Measurements from ENCODE around the gene LIPI. TPM values are rescaled to one million over a fixed set of nuclear protein-coding genes. Genes with fewer than 3 reads are reported as not detected.
"Not testable (repeated sequence)": the region's sequence is repeated elsewhere in the genome, so short reads cannot be mapped to it uniquely, and the experiment has no call there.

Gene LIPI
- total and polyA plus RNA-seq, 4 donors = 0.18 to 0.25 TPM; not detected in 2

- Histone ChIP-seq H3K4me1 (ENCODE audit: control insufficient read depth, insufficient read depth, low read length) (no peaks in the 10 kb centered on the region), H3K4me3 (ENCODE audit: low read depth, low read length) (no peak overlapping the region), H3K27me3 (ENCODE audit: control insufficient read depth, insufficient read depth, low read length) (no peaks in the 10 kb centered on the region), H3K36me3 (ENCODE audit: control insufficient read depth, insufficient read depth, low read length) (peaks cover 10% of the 10 kb centered on the region), H3K27ac (ENCODE audit: low read depth, low read length) (no peak overlapping the region), H3K9me3 (ENCODE audit: control insufficient read depth, insufficient read depth, low read length) (no peaks in the 10 kb centered on the region)
- WGBS (ENCODE audit: insufficient coverage) = 68% methylated on average over 3 of the region's 4 CpGs
- no peak for DNase-seq (ENCODE audit: low read depth in 4 of 6, low spot score in 6 of 6)
Measured at GRCh38 chr21:14096172-14096571, 114.6 kb downstream of the LIPI start.

GRCh38 chr21:14095056-14095455, 115.7 kb downstream of the LIPI start:
- 19% methylated on average over 2 of the region's 2 CpGs for WGBS (ENCODE audit: insufficient coverage)
- H3K4me3 ChIP-seq (ENCODE audit: low read depth, low read length) = no peak overlapping the region
- no peaks in the 10 kb centered on the region for H3K9me3 ChIP-seq (ENCODE audit: control insufficient read depth, insufficient read depth, low read length)
- peaks cover 10% of the 10 kb centered on the region for H3K36me3 ChIP-seq (ENCODE audit: control insufficient read depth, insufficient read depth, low read length)
- H3K27me3 ChIP-seq (ENCODE audit: control insufficient read depth, insufficient read depth, low read length) = no peaks in the 10 kb centered on the region
- no peak overlapping the region for H3K27ac ChIP-seq (ENCODE audit: low read depth, low read length)
- no peaks in the 10 kb centered on the region for H3K4me1 ChIP-seq (ENCODE audit: control insufficient read depth, insufficient read depth, low read length)
- DNase-seq (ENCODE audit: low read depth in 4 of 6, low spot score in 6 of 6) = no peak

- Histone ChIP-seq H3K4me3 (ENCODE audit: low read depth, low read length) (no peak overlapping the region), H3K27me3 (ENCODE audit: control insufficient read depth, insufficient read depth, low read length) (no peaks in the 10 kb centered on the region), H3K9me3 (ENCODE audit: control insufficient read depth, insufficient read depth, low read length) (no peaks in the 10 kb centered on the region), H3K36me3 (ENCODE audit: control insufficient read depth, insufficient read depth, low read length) (peaks cover 8% of the 10 kb centered on the region), H3K27ac (ENCODE audit: low read depth, low read length) (no peak overlapping the region), H3K4me1 (ENCODE audit: control insufficient read depth, insufficient read depth, low read length) (no peaks in the 10 kb centered on the region)
- no peak for DNase-seq (ENCODE audit: low read depth in 4 of 6, low spot score in 6 of 6)
- WGBS (ENCODE audit: insufficient coverage) = 81% methylated on average over 20 of the region's 22 CpGs
Measured at GRCh38 chr21:14092834-14093560, 117.8 kb downstream of the LIPI start.

GRCh38 chr21:14090184-14090583, 120.6 kb downstream of the LIPI start:
- H3K27me3 ChIP-seq (ENCODE audit: control insufficient read depth, insufficient read depth, low read length); H3K4me3 ChIP-seq (ENCODE audit: low read depth, low read length); DNase-seq (ENCODE audit: low read depth in 4 of 6, low spot score in 6 of 6); H3K4me1 ChIP-seq (ENCODE audit: control insufficient read depth, insufficient read depth, low read length); H3K9me3 ChIP-seq (ENCODE audit: control insufficient read depth, insufficient read depth, low read length); H3K27ac ChIP-seq (ENCODE audit: low read depth, low read length): not testable (repeated sequence)
- H3K36me3 ChIP-seq (ENCODE audit: control insufficient read depth, insufficient read depth, low read length) = peaks cover 11% of the 10 kb centered on the region

GRCh38 chr21:14088391-14088790, 122.4 kb downstream of the LIPI start:
- Histone ChIP-seq H3K4me3 (ENCODE audit: low read depth, low read length) (no peak overlapping the region), H3K36me3 (ENCODE audit: control insufficient read depth, insufficient read depth, low read length) (peaks cover 26% of the 10 kb centered on the region), H3K27ac (ENCODE audit: low read depth, low read length) (no peak overlapping the region), H3K4me1 (ENCODE audit: control insufficient read depth, insufficient read depth, low read length) (no peaks in the 10 kb centered on the region), H3K9me3 (ENCODE audit: control insufficient read depth, insufficient read depth, low read length) (no peaks in the 10 kb centered on the region), H3K27me3 (ENCODE audit: control insufficient read depth, insufficient read depth, low read length) (no peaks in the 10 kb centered on the region)
- no CpG with 5 or more reads among the region's 6 CpGs for WGBS (ENCODE audit: insufficient coverage)
- DNase-seq (ENCODE audit: low read depth in 4 of 6, low spot score in 6 of 6) = no peak

- no peak for DNase-seq (ENCODE audit: low read depth in 4 of 6, low spot score in 6 of 6)
- H3K9me3 ChIP-seq (ENCODE audit: control insufficient read depth, insufficient read depth, low read length) = no peaks in the 10 kb centered on the region
Measured at GRCh38 chr21:14086553-14086952, 124.2 kb downstream of the LIPI start.

GRCh38 chr21:14084701-14085100, 126.1 kb downstream of the LIPI start:
- no peaks in the 10 kb centered on the region for H3K9me3 ChIP-seq (ENCODE audit: control insufficient read depth, insufficient read depth, low read length)
- H3K4me3 ChIP-seq (ENCODE audit: low read depth, low read length) = no peak overlapping the region
- 99% methylated on average over 25 of the region's 25 CpGs for WGBS (ENCODE audit: insufficient coverage)
- DNase-seq (ENCODE audit: low read depth in 4 of 6, low spot score in 6 of 6) = no peak
- H3K4me1 ChIP-seq (ENCODE audit: control insufficient read depth, insufficient read depth, low read length) = no peaks in the 10 kb centered on the region
- H3K27me3 ChIP-seq (ENCODE audit: control insufficient read depth, insufficient read depth, low read length) = no peaks in the 10 kb centered on the region
- H3K27ac ChIP-seq (ENCODE audit: low read depth, low read length) = no peak overlapping the region
- peaks cover 20% of the 10 kb centered on the region for H3K36me3 ChIP-seq (ENCODE audit: control insufficient read depth, insufficient read depth, low read length)

More at GRCh38 chr21:14086553-14086952, 124.2 kb downstream of the LIPI start:
- Histone ChIP-seq H3K4me1 (ENCODE audit: control insufficient read depth, insufficient read depth, low read length) (no peaks in the 10 kb centered on the region), H3K27me3 (ENCODE audit: control insufficient read depth, insufficient read depth, low read length) (no peaks in the 10 kb centered on the region), H3K4me3 (ENCODE audit: low read depth, low read length) (no peak overlapping the region), H3K27ac (ENCODE audit: low read depth, low read length) (no peak overlapping the region), H3K36me3 (ENCODE audit: control insufficient read depth, insufficient read depth, low read length) (peaks cover 20% of the 10 kb centered on the region)

- DNase-seq (ENCODE audit: low read depth in 4 of 6, low spot score in 6 of 6) = no peak
- 96% methylated on average over 32 of the region's 35 CpGs for WGBS (ENCODE audit: insufficient coverage)
- Histone ChIP-seq H3K27ac (ENCODE audit: low read depth, low read length) (no peak overlapping the region), H3K27me3 (ENCODE audit: control insufficient read depth, insufficient read depth, low read length) (no peaks in the 10 kb centered on the region), H3K4me1 (ENCODE audit: control insufficient read depth, insufficient read depth, low read length) (no peaks in the 10 kb centered on the region), H3K36me3 (ENCODE audit: control insufficient read depth, insufficient read depth, low read length) (peaks cover 20% of the 10 kb centered on the region), H3K4me3 (ENCODE audit: low read depth, low read length) (no peak overlapping the region), H3K9me3 (ENCODE audit: control insufficient read depth, insufficient read depth, low read length) (no peaks in the 10 kb centered on the region)
Measured at GRCh38 chr21:14084068-14084501, 126.7 kb downstream of the LIPI start.

- Histone ChIP-seq H3K36me3 (ENCODE audit: control insufficient read depth, insufficient read depth, low read length) (peaks cover 17% of the 10 kb centered on the region), H3K4me1 (ENCODE audit: control insufficient read depth, insufficient read depth, low read length) (no peaks in the 10 kb centered on the region), H3K27me3 (ENCODE audit: control insufficient read depth, insufficient read depth, low read length) (no peaks in the 10 kb centered on the region), H3K9me3 (ENCODE audit: control insufficient read depth, insufficient read depth, low read length) (peaks cover 1% of the 10 kb centered on the region), H3K4me3 (ENCODE audit: low read depth, low read length) (no peak overlapping the region), H3K27ac (ENCODE audit: low read depth, low read length) (no peak overlapping the region)
- WGBS (ENCODE audit: insufficient coverage) = 28% methylated on average over 2 of the region's 3 CpGs
- DNase-seq (ENCODE audit: low read depth in 4 of 6, low spot score in 6 of 6) = no peak
Measured at GRCh38 chr21:14080764-14081096, 130.0 kb downstream of the LIPI start.

- no peak for DNase-seq (ENCODE audit: low read depth in 4 of 6, low spot score in 6 of 6)
- Histone ChIP-seq H3K4me3 (ENCODE audit: low read depth, low read length) (no peak overlapping the region), H3K9me3 (ENCODE audit: control insufficient read depth, insufficient read depth, low read length) (peaks cover 1% of the 10 kb centered on the region), H3K27ac (ENCODE audit: low read depth, low read length) (no peak overlapping the region), H3K36me3 (ENCODE audit: control insufficient read depth, insufficient read depth, low read length) (peaks cover 15% of the 10 kb centered on the region), H3K4me1 (ENCODE audit: control insufficient read depth, insufficient read depth, low read length) (no peaks in the 10 kb centered on the region), H3K27me3 (ENCODE audit: control insufficient read depth, insufficient read depth, low read length) (no peaks in the 10 kb centered on the region)
- 78% methylated on average over 24 of the region's 26 CpGs for WGBS (ENCODE audit: insufficient coverage)
Measured at GRCh38 chr21:14080040-14080763, 130.6 kb downstream of the LIPI start.
